IPS-18c (cell line): ENCODE data around the gene CBLN4.

Experiments
- H3K4me3 ChIP-seq: 2 replicates; pipeline ENCODE4 v1.7.0; 2013; ENCODE audit warnings: low read depth, mild to moderate bottlenecking, low read length, moderate library complexity; ENCODE audit not compliant: insufficient read depth
- H3K9me3 ChIP-seq: one replicate; pipeline ENCODE4 v1.6.1; 2013; ENCODE audit warnings: mild to moderate bottlenecking, low read length, moderate library complexity; ENCODE audit not compliant: control insufficient read depth, insufficient read depth

The CBLN4 gene

DNA sequence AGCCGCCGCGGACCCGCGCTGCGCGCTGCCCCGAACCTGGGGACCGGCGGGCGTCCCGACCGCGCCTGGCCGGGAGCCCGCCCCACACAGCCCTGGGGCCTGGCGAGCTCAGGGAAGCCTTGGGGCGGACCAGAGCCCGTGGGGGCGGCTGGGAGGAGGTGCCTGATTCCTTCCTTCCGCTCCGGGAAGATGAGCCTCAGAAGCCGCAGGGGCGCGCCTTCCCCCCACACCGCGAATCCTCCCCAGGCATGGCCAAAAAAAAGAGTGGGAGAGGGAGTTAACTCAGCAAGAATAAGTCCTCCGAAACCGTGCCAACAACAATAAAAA lies at the start of gene CBLN4:
Gene CBLN4 (minus strand): TSS at position 131 of the 327 bp plus-strand sequence. CDS start 1,348 bp downstream, outside the sequence.
- peak within 1 kb of the TSS; percentile 52 for H3K4me3 ChIP-seq
- no peaks in the 10 kb centered on the region for H3K9me3 ChIP-seq

DNA sequence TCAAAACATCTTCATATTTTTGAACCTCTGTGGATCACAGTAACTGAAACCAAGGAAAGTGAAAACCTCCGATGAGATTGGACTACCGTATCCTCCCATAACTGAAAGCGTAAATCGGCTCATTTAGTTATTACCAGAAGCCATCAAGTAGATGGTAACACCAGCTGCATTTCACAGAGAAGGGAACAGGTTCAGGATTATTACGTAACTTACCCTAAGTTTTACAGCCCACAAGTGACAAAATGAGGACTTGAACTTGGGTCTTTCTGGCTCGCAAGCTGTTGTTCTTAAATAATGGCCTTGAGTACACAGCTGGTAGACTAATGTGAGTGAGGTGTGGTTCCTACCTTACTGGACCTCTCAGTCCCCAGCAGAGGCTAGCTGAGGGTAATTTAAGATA lies 37.9 kb upstream of the CBLN4 start:
- Histone ChIP-seq H3K9me3 (peaks cover 4% of the 10 kb centered on the region), H3K4me3 (no peak overlapping the region)

DNA sequence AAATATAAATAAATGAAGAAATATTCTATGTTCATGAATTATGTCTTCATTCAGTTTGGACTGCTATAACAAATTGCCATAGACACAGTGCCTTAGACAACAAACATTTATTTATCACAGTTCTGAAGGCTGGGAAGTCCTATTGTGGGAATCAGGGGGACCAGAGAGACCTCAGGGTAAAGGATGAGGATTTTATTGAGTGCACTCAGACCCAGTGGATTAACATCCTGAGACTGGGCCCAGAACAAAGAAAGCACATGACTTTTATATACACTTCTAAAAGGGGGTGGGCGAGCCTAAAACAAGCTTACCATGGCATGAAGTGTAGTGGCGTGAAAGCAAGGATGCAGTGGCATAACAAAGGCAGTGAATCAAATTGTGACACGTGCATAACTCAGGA lies 26.9 kb upstream of the CBLN4 start:
- Histone ChIP-seq H3K4me3 (no peak overlapping the region), H3K9me3 (peaks cover 3% of the 10 kb centered on the region)

DNA sequence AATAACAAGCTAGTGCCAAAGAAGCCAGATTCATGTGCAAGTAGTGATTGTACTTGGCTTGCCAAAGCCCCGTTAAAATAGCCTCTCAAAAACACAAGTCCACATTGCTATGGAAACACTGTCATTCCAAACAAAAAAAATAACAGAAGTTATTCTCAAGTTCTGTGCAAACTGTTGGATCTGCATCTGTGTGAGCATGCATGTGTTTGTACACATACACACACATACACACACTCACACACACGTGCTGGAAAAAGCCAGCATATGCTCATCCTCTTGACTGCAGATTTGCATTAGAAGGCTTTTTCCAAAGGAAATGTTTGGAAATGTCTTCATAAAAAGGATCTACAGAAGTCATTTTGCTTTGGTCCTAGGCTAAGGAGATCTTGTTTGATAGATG lies 13.4 kb upstream of the CBLN4 start:
- H3K9me3 ChIP-seq, result no peaks in the 10 kb centered on the region
- H3K4me3 ChIP-seq, result no peak overlapping the region

DNA sequence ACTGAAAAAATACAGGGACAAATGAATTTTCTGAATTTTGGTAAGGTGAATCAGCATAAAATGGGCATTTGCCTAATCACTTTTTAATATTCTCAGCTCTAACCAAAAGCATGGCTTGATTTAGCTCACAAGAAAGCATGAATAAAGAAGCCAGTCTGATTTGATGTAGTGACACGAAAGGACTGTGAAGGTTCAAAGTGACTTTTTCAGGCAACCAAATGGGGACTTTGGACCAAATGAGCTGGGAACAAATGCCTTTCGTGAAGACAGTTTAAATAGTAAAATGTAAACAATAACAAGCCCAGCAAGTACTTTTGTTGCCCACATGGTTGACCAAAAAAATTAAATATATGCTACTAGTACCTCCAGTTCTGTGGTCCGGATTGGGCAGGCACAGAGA lies 12.9 kb upstream of the CBLN4 start:
- no peaks in the 10 kb centered on the region for H3K9me3 ChIP-seq

DNA sequence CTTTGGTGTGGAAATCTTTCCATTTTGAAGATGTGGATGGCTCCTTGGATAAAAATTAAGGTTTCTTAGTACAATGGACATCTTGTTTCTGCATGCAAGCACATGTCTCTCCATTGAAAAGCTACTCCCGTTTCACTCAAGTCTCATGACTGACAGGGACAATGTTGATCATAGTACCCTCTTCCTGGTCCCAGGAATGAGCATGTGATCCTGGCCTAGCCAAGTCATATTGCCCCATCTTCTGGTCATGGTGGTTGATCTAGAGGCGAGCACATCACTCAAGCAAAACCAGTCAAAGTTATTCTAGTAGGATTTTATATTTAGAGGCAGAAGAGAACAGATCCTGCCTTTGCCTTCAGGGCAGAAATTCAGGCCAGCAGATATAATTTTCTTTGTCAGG lies 12.2 kb upstream of the CBLN4 start:
- no peaks in the 10 kb centered on the region for H3K9me3 ChIP-seq
- H3K4me3 ChIP-seq, result no peak overlapping the region

More for the DNA sequence above, 12.9 kb upstream of the CBLN4 start:
- H3K4me3 ChIP-seq, result no peak overlapping the region

DNA sequence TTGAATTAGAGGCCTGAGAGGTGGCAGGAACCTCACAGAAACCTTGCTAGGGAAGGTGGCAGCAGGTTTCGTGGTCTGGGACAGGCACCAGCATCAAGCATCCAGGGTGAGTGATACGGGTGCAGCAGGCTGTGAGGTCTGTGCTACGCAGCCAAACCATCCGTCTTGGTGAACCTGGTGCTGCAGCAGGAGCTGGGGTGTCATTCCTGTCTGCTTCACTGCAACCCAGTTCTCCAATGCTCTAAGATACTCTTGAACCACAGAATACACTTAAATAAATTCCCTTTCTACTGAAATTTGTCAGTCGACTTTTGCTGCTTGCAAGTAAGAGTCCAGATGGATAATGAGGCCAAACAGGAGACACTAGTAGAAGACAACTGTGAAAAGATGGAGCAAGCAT lies 9.7 kb upstream of the CBLN4 start:
- no peak overlapping the region for H3K4me3 ChIP-seq
- no peaks in the 10 kb centered on the region for H3K9me3 ChIP-seq

DNA sequence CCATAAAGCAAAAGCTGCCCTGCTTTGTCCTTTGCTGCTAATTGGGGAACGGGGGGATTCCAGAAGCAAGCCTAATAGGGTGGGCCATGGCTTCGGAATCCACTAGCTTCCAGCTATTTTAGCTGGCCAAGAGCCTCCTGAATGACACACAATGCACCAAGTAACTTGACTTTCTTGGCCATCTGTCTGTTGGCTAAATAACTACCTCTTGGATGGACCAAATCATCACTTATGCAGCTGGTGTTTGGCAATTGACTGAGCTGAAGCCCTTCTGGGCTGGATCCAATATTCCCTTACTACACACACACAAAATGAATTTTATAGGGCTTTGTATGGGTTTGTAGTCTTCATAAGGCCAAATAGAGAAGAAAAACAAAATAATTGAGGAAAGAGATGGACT lies 8.8 kb upstream of the CBLN4 start:
- no peaks in the 10 kb centered on the region for H3K9me3 ChIP-seq

DNA sequence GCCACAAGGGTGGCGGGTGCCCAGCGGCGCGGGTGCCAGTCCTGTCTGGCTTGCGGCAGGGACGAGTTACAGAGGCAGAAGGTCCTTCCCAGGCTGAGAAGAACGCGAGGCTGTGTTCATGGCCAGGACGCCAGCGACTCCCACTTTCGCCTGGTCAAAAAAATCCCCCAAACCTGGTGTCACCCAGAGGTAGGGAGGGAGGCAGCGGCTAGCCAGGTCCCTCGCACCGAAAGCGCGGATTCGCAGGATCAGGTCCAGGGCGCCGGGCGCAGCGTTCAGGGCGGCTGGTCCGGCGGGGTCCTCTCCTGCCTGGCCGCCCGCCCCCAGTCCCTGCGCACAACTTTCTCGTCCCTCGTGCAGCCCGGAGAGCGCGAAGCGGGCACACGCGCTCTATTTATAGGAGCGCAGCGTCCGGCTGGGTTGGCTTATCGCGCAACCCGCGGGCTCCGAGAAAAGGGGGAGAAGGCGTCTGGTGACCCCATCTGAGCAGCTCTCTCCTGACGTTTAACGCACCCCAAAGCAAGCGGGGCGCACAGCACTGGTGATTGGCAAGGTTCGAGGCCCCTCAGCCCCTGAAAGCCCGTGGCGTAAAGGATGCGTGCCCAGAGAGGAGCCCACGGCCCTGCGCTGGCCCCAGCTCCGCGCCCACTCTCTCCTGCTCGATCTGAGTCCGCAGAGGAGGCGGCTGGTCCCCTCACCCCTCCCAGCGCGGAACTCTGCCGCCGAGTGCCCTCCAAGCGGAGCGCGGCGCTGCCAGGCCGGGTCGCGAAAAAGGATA lies 519 bp downstream of the CBLN4 start:
- H3K4me3 ChIP-seq, result peak overlapping the region; percentile 52
- no peaks in the 10 kb centered on the region for H3K9me3 ChIP-seq

More for the DNA sequence above, 8.8 kb upstream of the CBLN4 start:
- H3K4me3 ChIP-seq, result no peak overlapping the region

DNA sequence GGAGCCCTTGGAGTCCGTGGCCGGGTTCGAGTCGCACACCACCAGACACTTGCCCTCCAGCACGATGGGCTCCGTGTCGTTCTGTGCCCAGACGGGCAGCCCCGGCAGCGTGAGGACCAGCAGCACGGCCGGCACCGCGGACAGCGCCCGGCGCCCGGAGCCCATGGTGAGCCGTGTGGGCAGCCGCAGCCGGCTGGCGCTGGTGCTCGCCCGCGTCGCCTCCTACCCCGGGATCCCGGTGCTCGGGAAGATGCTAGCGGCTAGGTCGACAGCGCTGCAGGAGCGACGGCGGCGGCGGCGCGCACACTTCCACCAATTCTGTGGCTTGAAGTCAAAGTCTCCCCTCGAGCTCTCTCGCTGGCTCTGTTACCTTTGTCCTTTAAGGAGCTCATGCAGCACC lies 1.3 kb downstream of the CBLN4 start:
- Histone ChIP-seq H3K4me3 (peak overlapping the region; percentile 41; the same call in 1 of the 2 replicates), H3K9me3 (no peaks in the 10 kb centered on the region)

DNA sequence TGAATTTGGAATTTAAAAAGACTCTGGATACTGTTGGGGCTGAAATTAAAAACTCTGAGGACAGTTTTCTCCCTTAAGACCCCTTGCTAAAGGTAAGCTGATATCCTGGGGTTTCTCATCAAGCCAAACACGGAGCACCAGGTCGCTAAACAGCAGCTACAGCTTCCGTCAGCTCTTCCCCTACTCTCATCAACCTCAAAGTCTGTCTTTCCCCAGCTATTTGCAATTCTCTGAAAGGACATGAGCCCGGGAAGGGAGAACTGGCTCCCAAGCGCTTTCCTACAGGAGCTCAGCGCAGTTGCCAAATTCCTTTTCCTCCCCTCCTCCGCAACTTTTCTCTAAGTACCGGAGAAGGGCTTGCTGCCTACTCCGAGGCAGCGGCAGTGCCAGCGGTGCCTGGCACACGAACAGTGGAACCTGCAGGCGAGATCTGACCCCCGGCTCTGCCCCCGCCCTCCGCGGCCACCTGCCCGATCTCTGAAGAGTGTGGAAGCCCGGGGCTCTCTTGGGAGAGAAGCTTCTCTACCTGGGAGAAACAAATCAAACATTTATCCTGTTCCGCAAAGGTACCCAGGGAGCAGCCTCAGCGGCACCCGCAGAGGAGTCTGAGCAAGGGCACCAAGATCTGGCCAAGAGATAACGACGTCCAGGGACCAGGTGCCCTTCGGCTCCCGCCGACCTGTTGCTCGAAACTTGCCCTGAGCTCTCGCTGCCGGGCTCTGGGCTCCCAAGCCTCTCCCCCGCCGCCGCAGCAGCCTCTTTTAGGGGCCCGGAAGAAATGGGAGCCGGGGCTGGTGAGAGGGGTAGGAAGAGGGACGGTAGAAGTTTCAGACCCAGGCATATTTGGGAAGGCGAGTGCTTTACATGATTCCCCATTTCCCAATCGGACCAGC lies 2.2 kb downstream of the CBLN4 start:
- Histone ChIP-seq H3K9me3 (no peaks in the 10 kb centered on the region), H3K4me3 (peak overlapping the region; percentile 41; the same call in 1 of the 2 replicates)

DNA sequence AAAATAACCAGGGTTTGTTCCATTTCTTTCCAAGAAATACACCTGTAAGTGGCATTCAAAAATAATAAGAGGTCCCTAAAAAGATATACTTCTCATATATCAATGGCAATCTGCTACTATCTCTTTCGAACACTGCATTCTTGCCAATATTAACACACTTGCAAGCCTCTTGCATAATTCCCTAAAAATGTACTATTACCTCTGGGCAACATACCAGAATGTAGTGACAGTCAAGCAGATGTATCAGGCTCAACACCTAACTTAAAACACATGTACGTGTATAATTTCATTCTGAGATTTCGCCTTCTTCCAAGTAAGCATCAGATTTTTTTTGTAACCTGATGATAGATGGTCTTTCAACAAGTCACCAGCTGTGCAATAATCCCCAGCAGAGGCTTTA lies 3.4 kb downstream of the CBLN4 start:
- Histone ChIP-seq H3K9me3 (no peaks in the 10 kb centered on the region), H3K4me3 (no peak overlapping the region)

DNA sequence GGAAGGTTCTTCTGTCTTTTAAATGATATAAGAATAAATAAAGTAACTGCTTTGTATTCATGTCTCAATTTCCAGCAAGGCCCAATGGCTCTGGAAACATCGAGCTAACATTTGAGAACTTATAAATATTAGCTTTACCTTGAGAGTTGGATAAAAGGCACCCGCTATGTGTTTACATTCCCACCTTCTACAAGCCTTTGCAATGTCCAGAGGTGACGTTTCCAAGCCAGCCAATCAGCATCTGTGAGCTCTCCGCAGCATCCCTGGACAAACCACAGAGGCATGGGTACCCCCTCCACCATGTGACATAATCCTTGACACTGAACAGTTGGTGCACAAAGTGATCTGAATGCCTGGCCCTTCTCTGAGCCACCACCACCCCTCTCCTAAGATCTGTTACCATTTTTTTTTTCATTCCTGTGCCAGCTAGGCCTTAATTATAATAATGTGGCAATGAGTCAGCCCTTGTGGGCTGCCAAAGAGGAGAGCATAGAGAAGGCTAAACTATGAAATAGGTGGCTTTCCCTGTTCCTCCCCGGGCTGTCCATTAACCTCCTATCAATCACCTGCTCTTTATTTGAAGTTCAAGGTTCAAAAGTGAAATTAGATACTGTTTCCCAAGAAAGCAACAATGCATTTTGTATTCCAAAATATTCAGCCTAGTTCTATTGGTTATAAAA lies 4.1 kb downstream of the CBLN4 start:
- Histone ChIP-seq H3K9me3 (no peaks in the 10 kb centered on the region), H3K4me3 (no peak overlapping the region)

DNA sequence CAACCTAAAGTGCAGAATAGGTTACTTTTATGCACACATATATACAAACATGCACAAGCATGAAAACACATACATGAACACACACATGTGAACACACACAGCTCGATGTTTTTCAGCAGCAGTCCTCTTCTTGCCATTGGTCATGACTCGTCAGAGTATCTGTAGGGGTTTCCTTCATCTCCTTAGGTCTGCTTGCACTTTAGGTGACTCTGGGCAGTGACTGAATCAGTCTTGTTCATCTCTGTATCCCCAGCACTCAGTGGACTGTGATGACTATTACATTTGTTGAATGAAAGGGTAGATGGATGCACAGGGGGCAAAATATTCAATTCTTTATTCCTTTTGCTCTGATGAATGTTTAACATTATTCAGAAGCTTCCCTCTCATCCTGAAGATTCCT lies 26.8 kb downstream of the CBLN4 start:
- Histone ChIP-seq H3K9me3 (no peaks in the 10 kb centered on the region), H3K4me3 (no peak overlapping the region)

DNA sequence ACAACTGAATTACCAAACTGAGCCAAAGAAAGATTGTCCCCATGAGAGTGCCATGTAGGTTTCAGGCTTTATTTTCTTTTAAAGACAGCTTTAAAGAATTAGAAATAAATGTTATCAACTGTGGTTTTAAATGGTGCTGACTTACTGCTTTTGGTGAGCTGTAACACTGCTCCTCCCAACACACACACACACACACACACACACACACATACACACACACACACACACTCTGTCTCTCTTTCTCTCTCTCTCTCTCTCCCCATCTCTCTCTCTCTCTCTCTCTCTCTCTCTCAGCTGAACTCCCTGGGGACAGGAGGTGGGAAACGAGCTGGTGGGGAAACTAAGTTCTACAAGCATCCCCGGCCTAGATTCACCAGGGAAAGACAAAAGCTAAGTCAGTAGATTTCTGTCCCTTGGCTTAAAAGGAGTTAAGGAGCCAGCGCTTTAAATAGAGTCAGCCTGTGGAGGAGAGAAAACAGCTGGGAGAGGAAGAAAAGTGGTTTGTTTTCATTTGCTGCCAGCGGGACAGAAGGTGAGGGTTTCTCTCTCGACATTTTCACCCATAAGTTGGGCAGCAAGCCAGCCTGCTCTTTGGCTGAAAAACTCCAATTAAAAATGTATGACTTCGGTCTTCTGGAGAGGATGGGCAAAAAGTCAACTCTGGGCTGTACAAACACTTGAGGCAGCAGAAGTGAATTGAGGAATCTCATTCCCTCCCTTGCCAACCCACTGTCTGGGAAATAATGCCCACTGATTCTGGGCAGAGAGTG lies 27.4 kb downstream of the CBLN4 start:
- H3K4me3 ChIP-seq, result no peak overlapping the region
- no peaks in the 10 kb centered on the region for H3K9me3 ChIP-seq

DNA sequence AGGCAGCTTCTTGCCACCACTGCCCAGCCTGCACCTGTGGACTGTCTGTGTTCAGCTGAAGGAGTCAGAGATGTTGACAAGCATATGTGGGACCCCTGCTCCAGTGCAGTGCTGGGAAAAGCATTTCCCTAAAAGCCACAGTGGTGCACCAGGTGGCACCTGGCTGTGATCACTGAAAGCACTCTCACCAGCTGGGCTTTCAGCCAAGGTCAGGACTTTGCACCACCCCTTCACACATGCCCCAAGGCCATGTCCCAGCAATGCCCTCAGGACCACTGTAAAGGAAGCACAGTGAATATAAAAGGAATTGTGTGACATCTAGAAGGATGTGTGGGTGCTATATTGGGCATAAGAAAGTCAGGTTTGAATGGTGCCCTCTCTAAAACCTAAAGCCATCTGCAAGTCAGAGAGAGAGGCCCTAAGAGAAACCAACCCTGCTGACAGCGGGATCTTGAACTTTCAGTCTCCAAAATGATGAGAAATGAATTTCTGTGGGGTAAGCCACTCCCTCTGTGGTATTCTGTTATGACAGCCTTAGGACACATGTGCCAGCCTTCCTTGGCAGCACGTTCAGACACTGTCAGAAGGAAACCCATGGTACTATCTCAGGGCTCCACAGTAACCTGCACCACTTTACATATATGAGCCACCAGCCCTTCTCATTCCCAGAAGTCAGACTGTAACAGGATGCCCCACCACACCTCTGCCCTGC lies 30.7 kb downstream of the CBLN4 start:
- H3K9me3 ChIP-seq, result no peaks in the 10 kb centered on the region
- no peak overlapping the region for H3K4me3 ChIP-seq
